ENCODE data around the gene DNAJB5.
A peak's percentile ranks its signal among the peaks of the same experiment; 100 is the strongest.
"Not testable (repeated sequence)": the region's sequence is repeated elsewhere in the genome, so short reads cannot be mapped to it uniquely, and the experiment has no call there.

DNAJB5 gene

DNA sequence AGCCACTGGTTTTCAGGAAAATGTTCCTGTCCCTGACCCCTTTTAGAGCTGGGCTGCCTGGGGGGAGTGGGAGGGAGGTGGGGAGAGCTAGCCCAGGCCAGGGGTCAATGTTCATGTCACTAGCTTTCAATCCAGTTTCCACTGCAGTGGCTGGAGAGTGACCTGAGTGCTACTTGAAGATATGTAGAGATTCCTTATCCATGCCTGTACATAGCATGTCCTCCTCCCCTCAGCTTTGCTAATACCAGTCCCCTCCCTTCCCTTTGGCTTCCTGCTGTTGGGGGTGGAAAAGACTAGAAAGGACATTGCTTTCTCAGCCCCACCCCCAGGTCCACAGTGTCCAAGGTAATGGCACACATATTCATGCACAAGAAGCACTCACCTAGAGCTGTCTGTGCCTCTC, 7.8 kb downstream of the DNAJB5 start:
- H3K27ac ChIP-seq (ENCODE audit: low read depth, low read length) = peak overlapping the region; percentile 24

DNA sequence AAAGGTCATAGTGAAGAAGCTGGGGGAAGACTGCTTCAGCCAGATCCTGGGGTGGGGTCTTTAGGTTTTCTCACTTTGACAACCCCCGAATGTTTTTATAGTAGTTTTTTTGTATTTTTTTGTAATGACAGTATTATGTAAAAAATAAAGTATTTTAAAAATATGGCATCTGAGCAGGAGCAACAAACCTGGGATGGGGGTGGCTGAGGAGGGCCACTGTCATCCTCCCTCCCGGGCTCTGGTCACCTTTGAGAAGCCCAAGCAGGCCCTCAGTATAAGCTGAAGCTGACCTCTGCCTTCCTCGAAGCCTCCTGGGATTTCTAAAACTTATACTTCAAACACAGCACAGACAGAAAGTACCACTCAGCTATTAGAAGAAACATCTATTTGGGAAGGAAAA, 8.7 kb downstream of the DNAJB5 start:
- peak overlapping the region; percentile 24 for H3K27ac ChIP-seq (ENCODE audit: low read depth, low read length)

More for the DNA sequence above, 7.8 kb downstream of the DNAJB5 start:
- no peak overlapping the region for H3K9ac ChIP-seq (ENCODE audit: low read length in 5 of 5)
- H3K36me3 ChIP-seq (ENCODE audit: control insufficient read depth in 5 of 5, insufficient read depth in 5 of 5, low read length in 5 of 5) = peaks cover 8 to 24% (median 20%) of the 10 kb centered on the region in 5 donors
- H3K27me3 ChIP-seq (ENCODE audit: control insufficient read depth in 5 of 5, insufficient read depth in 4 of 5, low read length in 5 of 5) = no peaks in the 10 kb centered on the region
- H3K9me3 ChIP-seq (ENCODE audit: control insufficient read depth in 5 of 5, low read length in 5 of 5) = no peaks in the 10 kb centered on the region
- H3K4me1 ChIP-seq (ENCODE audit: control insufficient read depth in 5 of 5, insufficient read depth in 5 of 5, low read length in 5 of 5) = peaks cover 18 to 42% (median 33%) of the 10 kb centered on the region in 5 donors
- no peak overlapping the region for H3K4me3 ChIP-seq (ENCODE audit: low read depth in 1 of 5, low read length in 5 of 5)

GRCh38 chr9:34999576-34999975, 10.0 kb downstream of the DNAJB5 start:
- no peak overlapping the region for H3K27ac ChIP-seq (ENCODE audit: low read depth, low read length)
- H3K9me3 ChIP-seq (ENCODE audit: control insufficient read depth in 5 of 5, low read length in 5 of 5) = no peaks in the 10 kb centered on the region
- peaks cover 8 to 24% (median 23%) of the 10 kb centered on the region in 5 donors for H3K36me3 ChIP-seq (ENCODE audit: control insufficient read depth in 5 of 5, insufficient read depth in 5 of 5, low read length in 5 of 5)
- H3K4me1 ChIP-seq (ENCODE audit: control insufficient read depth in 5 of 5, insufficient read depth in 5 of 5, low read length in 5 of 5) = peaks cover 3 to 21% (median 12%) of the 10 kb centered on the region in 5 donors
- no peak overlapping the region for H3K9ac ChIP-seq (ENCODE audit: low read length in 5 of 5)
- H3K4me3 ChIP-seq (ENCODE audit: low read depth in 1 of 5, low read length in 5 of 5) = no peak overlapping the region
- no peaks in the 10 kb centered on the region for H3K27me3 ChIP-seq (ENCODE audit: control insufficient read depth in 5 of 5, insufficient read depth in 4 of 5, low read length in 5 of 5)

More for the DNA sequence above, 8.7 kb downstream of the DNAJB5 start:
- Histone ChIP-seq H3K4me3 (ENCODE audit: low read depth in 1 of 5, low read length in 5 of 5) (no peak overlapping the region), H3K4me1 (ENCODE audit: control insufficient read depth in 5 of 5, insufficient read depth in 5 of 5, low read length in 5 of 5) (peaks cover 13 to 34% (median 25%) of the 10 kb centered on the region in 5 donors), H3K36me3 (ENCODE audit: control insufficient read depth in 5 of 5, insufficient read depth in 5 of 5, low read length in 5 of 5) (peaks cover 8 to 24% (median 23%) of the 10 kb centered on the region in 5 donors), H3K9ac (ENCODE audit: low read length in 5 of 5) (no peak overlapping the region), H3K9me3 (ENCODE audit: control insufficient read depth in 5 of 5, low read length in 5 of 5) (no peaks in the 10 kb centered on the region), H3K27me3 (ENCODE audit: control insufficient read depth in 5 of 5, insufficient read depth in 4 of 5, low read length in 5 of 5) (no peaks in the 10 kb centered on the region)

DNA sequence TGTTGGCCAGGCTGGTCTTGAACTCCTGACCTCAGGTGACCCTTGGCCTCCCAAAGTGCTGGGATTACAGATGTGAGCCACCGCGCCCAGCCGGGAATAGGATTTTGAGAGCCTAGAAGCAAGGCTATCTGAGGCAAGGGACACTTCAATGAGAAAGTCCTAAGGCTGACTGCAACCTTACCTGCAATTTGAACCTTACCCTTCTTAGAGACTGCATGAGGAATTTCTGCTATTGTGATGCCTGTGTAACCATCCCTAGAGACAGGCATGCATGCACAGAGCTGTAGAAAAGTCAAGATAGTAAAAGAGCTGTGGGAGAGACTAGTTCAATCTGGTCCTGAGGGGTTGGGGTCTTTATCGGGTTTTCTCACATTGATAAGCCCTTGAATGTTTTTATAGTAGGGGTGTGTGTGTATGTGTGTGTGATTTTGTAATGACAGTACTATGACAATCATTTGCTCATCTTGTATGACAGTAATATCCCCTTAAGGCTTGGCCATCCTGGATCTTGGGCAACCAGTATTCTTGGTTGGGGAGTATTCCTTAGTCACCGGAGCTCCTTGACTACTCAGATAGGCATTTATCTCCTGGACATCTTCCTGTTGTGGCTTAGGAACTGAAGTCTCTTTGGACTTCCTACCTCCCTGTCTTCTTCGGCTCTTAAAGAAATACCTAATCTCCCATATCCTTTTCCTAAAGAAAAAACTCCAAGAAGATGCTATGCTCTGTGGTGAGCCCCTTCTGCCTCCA, 11.2 kb downstream of the DNAJB5 start:
- no peaks in the 10 kb centered on the region for H3K9me3 ChIP-seq (ENCODE audit: control insufficient read depth in 5 of 5, low read length in 5 of 5)
- H3K27ac ChIP-seq (ENCODE audit: low read depth, low read length) = no peak overlapping the region
- no peaks in the 10 kb centered on the region for H3K27me3 ChIP-seq (ENCODE audit: control insufficient read depth in 5 of 5, insufficient read depth in 4 of 5, low read length in 5 of 5)
- H3K36me3 ChIP-seq (ENCODE audit: control insufficient read depth in 5 of 5, insufficient read depth in 5 of 5, low read length in 5 of 5) = peaks cover 8 to 24% (median 23%) of the 10 kb centered on the region in 5 donors
- H3K4me3 ChIP-seq (ENCODE audit: low read depth in 1 of 5, low read length in 5 of 5) = no peak overlapping the region
- no peak overlapping the region for H3K9ac ChIP-seq (ENCODE audit: low read length in 5 of 5)
- peaks cover 0 to 10% (median under 1%) of the 10 kb centered on the region in 5 donors for H3K4me1 ChIP-seq (ENCODE audit: control insufficient read depth in 5 of 5, insufficient read depth in 5 of 5, low read length in 5 of 5)

- no peaks in the 10 kb centered on the region for H3K9me3 ChIP-seq (ENCODE audit: control insufficient read depth in 5 of 5, low read length in 5 of 5)
- H3K9ac ChIP-seq (ENCODE audit: low read length in 5 of 5) = no peak overlapping the region
- no peaks in the 10 kb centered on the region for H3K27me3 ChIP-seq (ENCODE audit: control insufficient read depth in 5 of 5, insufficient read depth in 4 of 5, low read length in 5 of 5)
- no peak overlapping the region for H3K4me3 ChIP-seq (ENCODE audit: low read depth in 1 of 5, low read length in 5 of 5)
- peaks cover 8 to 23% (median 21%) of the 10 kb centered on the region in 5 donors for H3K36me3 ChIP-seq (ENCODE audit: control insufficient read depth in 5 of 5, insufficient read depth in 5 of 5, low read length in 5 of 5)
- H3K27ac ChIP-seq (ENCODE audit: low read depth, low read length) = no peak overlapping the region
- peaks cover 0 to 7% (median 0%) of the 10 kb centered on the region in 5 donors for H3K4me1 ChIP-seq (ENCODE audit: control insufficient read depth in 5 of 5, insufficient read depth in 5 of 5, low read length in 5 of 5)
Measured at GRCh38 chr9:35001285-35001677, 11.7 kb downstream of the DNAJB5 start.

- Histone ChIP-seq H3K4me3 (ENCODE audit: low read depth in 1 of 5, low read length in 5 of 5) (no peak overlapping the region), H3K36me3 (ENCODE audit: control insufficient read depth in 5 of 5, insufficient read depth in 5 of 5, low read length in 5 of 5) (peaks cover 8 to 16% (median 15%) of the 10 kb centered on the region in 5 donors), H3K9me3 (ENCODE audit: control insufficient read depth in 5 of 5, low read length in 5 of 5) (no peaks in the 10 kb centered on the region), H3K27ac (ENCODE audit: low read depth, low read length) (no peak overlapping the region), H3K4me1 (ENCODE audit: control insufficient read depth in 5 of 5, insufficient read depth in 5 of 5, low read length in 5 of 5) (peaks cover 0 to 7% (median 0%) of the 10 kb centered on the region in 5 donors), H3K9ac (ENCODE audit: low read length in 5 of 5) (no peak overlapping the region), H3K27me3 (ENCODE audit: control insufficient read depth in 5 of 5, insufficient read depth in 4 of 5, low read length in 5 of 5) (no peaks in the 10 kb centered on the region)
Measured at GRCh38 chr9:35001803-35002502, 12.4 kb downstream of the DNAJB5 start.

GRCh38 chr9:35002623-35003022, 13.1 kb downstream of the DNAJB5 start:
- Histone ChIP-seq H3K4me3 (ENCODE audit: low read depth in 1 of 5, low read length in 5 of 5) (no peak overlapping the region), H3K27ac (ENCODE audit: low read depth, low read length) (no peak overlapping the region), H3K9me3 (ENCODE audit: control insufficient read depth in 5 of 5, low read length in 5 of 5) (no peaks in the 10 kb centered on the region), H3K36me3 (ENCODE audit: control insufficient read depth in 5 of 5, insufficient read depth in 5 of 5, low read length in 5 of 5) (peaks cover 7 to 10% (median 8%) of the 10 kb centered on the region in 5 donors), H3K4me1 (ENCODE audit: control insufficient read depth in 5 of 5, insufficient read depth in 5 of 5, low read length in 5 of 5) (peaks cover 0 to 4% (median 0%) of the 10 kb centered on the region in 5 donors), H3K27me3 (ENCODE audit: control insufficient read depth in 5 of 5, insufficient read depth in 4 of 5, low read length in 5 of 5) (no peaks in the 10 kb centered on the region), H3K9ac (ENCODE audit: low read length in 5 of 5) (no peak overlapping the region)

DNA sequence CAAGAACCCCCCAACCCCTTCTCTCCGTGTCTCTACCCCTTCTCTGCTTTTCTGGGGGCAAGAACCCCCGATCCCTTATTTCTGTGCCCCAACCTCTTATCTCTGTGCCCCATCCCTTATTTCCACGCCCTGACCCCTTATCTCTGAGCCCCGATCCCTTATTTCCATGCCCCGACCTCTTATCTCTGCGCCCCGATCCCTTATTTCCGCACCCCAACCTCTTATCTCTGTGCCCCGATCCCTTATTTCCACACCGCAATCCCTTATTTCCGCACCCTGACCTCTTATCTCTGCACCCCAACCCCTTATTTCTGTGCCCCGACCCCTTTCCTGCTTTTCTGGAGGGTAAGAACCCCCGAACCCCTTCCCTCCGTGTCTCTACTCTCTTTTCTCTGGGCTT, 14.8 kb downstream of the DNAJB5 start:
- H3K4me1 ChIP-seq (ENCODE audit: control insufficient read depth in 5 of 5, insufficient read depth in 5 of 5, low read length in 5 of 5); H3K9ac ChIP-seq (ENCODE audit: low read length in 5 of 5); H3K36me3 ChIP-seq (ENCODE audit: control insufficient read depth in 5 of 5, insufficient read depth in 5 of 5, low read length in 5 of 5); H3K4me3 ChIP-seq (ENCODE audit: low read depth in 1 of 5, low read length in 5 of 5); H3K27me3 ChIP-seq (ENCODE audit: control insufficient read depth in 5 of 5, insufficient read depth in 4 of 5, low read length in 5 of 5); H3K27ac ChIP-seq (ENCODE audit: low read depth, low read length); H3K9me3 ChIP-seq (ENCODE audit: control insufficient read depth in 5 of 5, low read length in 5 of 5): not testable (repeated sequence)

GRCh38 chr9:35010351-35010958, 20.9 kb downstream of the DNAJB5 start:
- H3K27me3 ChIP-seq (ENCODE audit: control insufficient read depth in 5 of 5, insufficient read depth in 4 of 5, low read length in 5 of 5) = no peaks in the 10 kb centered on the region
- no peaks in the 10 kb centered on the region for H3K4me1 ChIP-seq (ENCODE audit: control insufficient read depth in 5 of 5, insufficient read depth in 5 of 5, low read length in 5 of 5)
- no peak overlapping the region for H3K9ac ChIP-seq (ENCODE audit: low read length in 5 of 5)
- no peak overlapping the region for H3K27ac ChIP-seq (ENCODE audit: low read depth, low read length)
- H3K9me3 ChIP-seq (ENCODE audit: control insufficient read depth in 5 of 5, low read length in 5 of 5) = peaks cover 0 to 10% (median 8%) of the 10 kb centered on the region in 5 donors
- H3K4me3 ChIP-seq (ENCODE audit: low read depth in 1 of 5, low read length in 5 of 5) = no peak overlapping the region
- peaks cover 15 to 37% (median 28%) of the 10 kb centered on the region in 5 donors for H3K36me3 ChIP-seq (ENCODE audit: control insufficient read depth in 5 of 5, insufficient read depth in 5 of 5, low read length in 5 of 5)

DNA sequence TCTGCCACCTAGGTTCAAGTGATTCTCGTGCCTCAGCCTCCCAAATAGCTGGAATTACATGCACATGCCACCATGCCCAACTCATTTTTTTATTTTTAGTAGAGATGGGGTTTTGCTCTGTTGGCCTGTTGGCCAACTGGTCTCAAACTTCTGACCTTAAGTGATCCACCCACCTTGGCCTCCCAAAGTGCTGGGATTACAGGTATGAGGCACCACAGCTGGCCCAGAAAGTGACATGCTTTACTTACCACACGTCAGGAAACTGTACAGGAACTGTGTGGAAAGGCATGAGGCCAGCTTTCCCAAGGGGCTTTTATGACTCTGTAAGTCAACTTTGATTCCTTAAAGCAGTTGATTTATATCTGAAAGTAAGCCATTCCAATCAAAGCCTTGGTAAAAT, 25.0 kb downstream of the DNAJB5 start:
- Histone ChIP-seq H3K27me3 (ENCODE audit: control insufficient read depth in 5 of 5, insufficient read depth in 4 of 5, low read length in 5 of 5) (no peaks in the 10 kb centered on the region), H3K4me3 (ENCODE audit: low read depth in 1 of 5, low read length in 5 of 5) (no peak overlapping the region), H3K4me1 (ENCODE audit: control insufficient read depth in 5 of 5, insufficient read depth in 5 of 5, low read length in 5 of 5) (no peaks in the 10 kb centered on the region), H3K9me3 (ENCODE audit: control insufficient read depth in 5 of 5, low read length in 5 of 5) (peaks cover 0 to 10% (median 8%) of the 10 kb centered on the region in 5 donors), H3K9ac (ENCODE audit: low read length in 5 of 5) (no peak overlapping the region), H3K36me3 (ENCODE audit: control insufficient read depth in 5 of 5, insufficient read depth in 5 of 5, low read length in 5 of 5) (peaks cover 17 to 45% (median 36%) of the 10 kb centered on the region in 5 donors), H3K27ac (ENCODE audit: low read depth, low read length) (no peak overlapping the region)

Measured in subcutaneous abdominal adipose tissue (tissue), 5 donors.